Rectal smooth muscle tissue (tissue), 1 donor: ENCODE data around the gene PPP1R12B.
"Not testable (repeated sequence)": the region's sequence is repeated elsewhere in the genome, so short reads cannot be mapped to it uniquely, and the experiment has no call there.

ENCODE experiments used
- H3K27ac ChIP-seq: one replicate; pipeline ENCODE4 v1.7.0; 2013; ENCODE audit warnings: low read depth, low read length, inconsistent platforms
- H3K27me3 ChIP-seq: one replicate; pipeline ENCODE4 v1.7.0; 2013; ENCODE audit warnings: low read length; ENCODE audit not compliant: control insufficient read depth, insufficient read depth
- H3K36me3 ChIP-seq: one replicate; pipeline ENCODE4 v1.7.0; 2013; ENCODE audit warnings: low read length; ENCODE audit not compliant: control insufficient read depth, insufficient read depth
- H3K4me1 ChIP-seq: one replicate; pipeline ENCODE4 v1.7.0; 2013; ENCODE audit warnings: low read length; ENCODE audit not compliant: control insufficient read depth, insufficient read depth
- H3K4me3 ChIP-seq: one replicate; pipeline ENCODE4 v1.7.0; 2013; ENCODE audit warnings: low read length
- H3K9ac ChIP-seq: one replicate; pipeline ENCODE4 v1.7.0; 2013; ENCODE audit warnings: low read length

The PPP1R12B gene

DNA sequence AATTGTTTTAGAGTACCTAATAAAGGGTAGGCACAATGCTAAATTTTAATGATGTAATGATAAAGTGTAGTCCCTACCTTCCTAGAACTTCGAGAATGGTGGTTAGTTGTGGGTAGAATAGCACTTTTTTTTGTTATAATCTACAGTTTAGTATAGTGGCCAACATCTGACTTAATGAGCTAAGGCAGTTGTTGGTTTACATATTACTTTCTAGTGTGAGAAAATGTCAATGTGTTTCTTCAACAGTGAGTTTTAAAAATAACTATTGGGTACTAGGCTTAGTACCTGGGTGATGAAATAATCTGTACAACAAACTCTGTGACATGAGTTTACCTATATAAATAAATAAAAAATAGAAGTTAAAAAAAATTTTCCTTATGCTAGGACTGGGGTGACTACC lies 120.6 kb downstream of the PPP1R12B start:
- not testable (repeated sequence) for H3K27ac ChIP-seq

GRCh38 chr1:202471246-202471645 lies 122.7 kb downstream of the PPP1R12B start:
- Histone ChIP-seq H3K27ac (no peak overlapping the region), H3K36me3 (no peaks in the 10 kb centered on the region), H3K4me1 (no peaks in the 10 kb centered on the region), H3K9ac (no peak overlapping the region), H3K27me3 (no peaks in the 10 kb centered on the region), H3K4me3 (no peak overlapping the region)

More for the DNA sequence above, 120.6 kb downstream of the PPP1R12B start:
- H3K36me3 ChIP-seq, H3K9ac ChIP-seq, H3K4me1 ChIP-seq, H3K4me3 ChIP-seq, H3K27me3 ChIP-seq: not testable (repeated sequence)

DNA sequence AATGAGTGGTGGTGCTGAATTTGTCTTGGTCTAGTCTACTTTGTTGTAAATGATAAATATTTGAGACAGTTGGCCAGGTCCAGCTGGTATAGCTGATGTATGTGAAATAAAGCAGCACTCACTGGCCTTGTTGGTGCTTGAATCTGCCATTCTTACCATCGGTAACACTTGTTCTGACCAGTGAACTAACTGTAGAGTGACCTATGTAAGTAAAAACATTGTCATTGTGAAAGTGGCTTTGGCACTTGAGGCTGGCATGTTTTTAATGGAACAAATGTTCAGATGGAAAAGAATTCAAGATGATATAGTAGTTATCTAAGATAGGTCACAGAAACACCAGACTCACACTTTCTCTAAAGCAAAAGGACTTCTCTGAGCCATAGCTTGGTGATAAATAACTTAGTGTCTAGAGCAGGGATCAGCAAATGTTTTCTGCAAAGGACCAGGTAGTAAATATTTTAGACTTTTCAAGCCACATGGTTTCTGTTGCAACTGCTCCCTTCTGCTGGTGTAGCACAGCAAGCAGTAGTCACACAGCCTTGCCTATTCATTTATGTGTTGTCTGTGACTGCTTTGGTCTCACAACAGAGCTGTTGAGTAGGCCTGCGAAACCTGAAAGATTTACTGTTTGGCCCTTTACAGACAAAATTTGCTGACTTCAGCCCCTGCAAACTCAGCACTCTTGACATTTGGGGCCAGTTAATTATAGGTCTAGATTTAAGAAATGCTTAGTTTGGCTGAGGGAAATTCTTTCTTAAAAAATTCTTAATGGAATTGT lies 124.0 kb downstream of the PPP1R12B start:
- H3K4me3 ChIP-seq, H3K27ac ChIP-seq, H3K9ac ChIP-seq, H3K27me3 ChIP-seq, H3K36me3 ChIP-seq, H3K4me1 ChIP-seq: not testable (repeated sequence)

DNA sequence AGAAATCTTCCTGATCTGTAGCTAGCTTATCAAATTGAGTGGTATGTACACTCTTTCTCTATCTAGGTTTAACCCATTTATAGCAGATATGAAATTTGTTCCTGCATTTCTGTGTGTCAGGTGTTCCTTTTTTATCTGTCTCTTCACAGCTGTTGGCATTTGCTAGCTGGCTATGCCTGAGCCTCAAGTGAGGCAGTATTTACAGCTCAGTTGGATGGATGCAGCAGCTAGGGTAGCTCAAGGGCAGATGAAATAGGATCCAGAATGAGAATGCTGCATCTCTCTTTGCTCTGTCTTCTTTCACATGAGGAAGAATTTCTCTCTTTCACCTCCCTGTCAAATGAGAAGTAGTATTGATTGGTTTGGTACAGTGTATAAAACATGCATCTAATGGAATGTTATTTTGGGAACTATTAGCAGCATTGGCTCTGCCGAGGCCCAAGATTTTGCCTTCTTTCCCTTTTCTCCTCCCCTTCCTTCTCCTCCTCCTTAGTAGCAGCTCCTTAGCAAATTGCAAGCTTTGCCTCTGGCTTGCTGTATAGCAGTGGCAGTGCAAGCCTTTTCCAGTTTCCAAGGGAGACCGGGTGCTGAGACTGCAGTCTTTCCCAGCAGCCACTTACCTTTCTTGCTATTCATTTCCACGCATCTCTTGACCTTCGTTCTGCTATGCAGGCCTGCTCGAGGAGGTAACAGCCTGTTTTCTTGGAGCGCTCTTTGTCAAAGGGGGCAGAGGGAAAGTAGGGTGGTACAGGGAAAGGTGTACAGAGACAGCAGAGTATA lies 125.0 kb downstream of the PPP1R12B start:
- not testable (repeated sequence) for H3K36me3 ChIP-seq, H3K4me1 ChIP-seq, H3K27me3 ChIP-seq, H3K4me3 ChIP-seq, H3K27ac ChIP-seq, H3K9ac ChIP-seq

- H3K36me3 ChIP-seq, H3K4me1 ChIP-seq, H3K27me3 ChIP-seq, H3K4me3 ChIP-seq, H3K9ac ChIP-seq, H3K27ac ChIP-seq: not testable (repeated sequence)
Observed at GRCh38 chr1:202479661-202480060, 131.2 kb downstream of the PPP1R12B start.

DNA sequence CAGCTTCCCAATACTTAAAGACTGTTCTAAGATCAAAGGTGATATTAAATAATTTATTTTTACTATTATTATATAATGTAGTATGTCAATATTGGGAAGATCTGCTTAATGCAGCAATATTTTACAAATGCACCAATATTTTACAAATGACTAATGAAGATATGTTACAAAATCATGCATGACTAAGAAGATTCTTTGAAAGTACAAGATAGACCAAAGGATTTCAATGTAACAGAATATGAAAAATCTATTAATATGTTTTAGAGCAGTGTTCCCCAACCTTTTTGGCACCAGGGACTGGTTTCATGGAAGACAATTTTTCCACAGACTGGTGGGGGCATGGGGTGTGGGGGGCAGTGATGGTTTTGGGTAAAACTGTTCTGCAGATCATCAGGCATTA lies 132.1 kb downstream of the PPP1R12B start:
- H3K4me1 ChIP-seq, H3K27me3 ChIP-seq, H3K27ac ChIP-seq, H3K36me3 ChIP-seq, H3K4me3 ChIP-seq, H3K9ac ChIP-seq: not testable (repeated sequence)

- H3K4me1 ChIP-seq, H3K9ac ChIP-seq, H3K36me3 ChIP-seq, H3K27me3 ChIP-seq, H3K4me3 ChIP-seq, H3K27ac ChIP-seq: not testable (repeated sequence)
Observed at GRCh38 chr1:202483362-202483761, 134.9 kb downstream of the PPP1R12B start.

DNA sequence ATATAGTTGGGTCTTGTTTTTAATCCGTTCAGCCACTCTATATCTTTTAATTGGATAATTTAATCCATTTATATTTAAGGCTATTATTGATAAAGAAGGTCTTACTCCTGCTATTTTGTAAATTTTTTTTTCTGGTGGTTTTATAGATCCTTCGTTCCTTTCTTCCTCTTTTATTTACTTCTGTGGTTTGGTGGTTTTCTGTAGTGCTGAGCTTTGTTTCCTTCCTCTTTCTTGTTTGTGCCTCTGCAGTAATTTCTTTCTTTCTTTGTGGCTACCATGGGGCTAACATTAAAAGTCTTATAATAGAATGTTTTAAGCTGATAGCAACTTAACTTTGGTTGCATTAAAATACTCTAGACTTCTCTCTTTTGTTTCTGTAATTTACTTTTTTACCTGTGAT lies 135.5 kb downstream of the PPP1R12B start:
- not testable (repeated sequence) for H3K4me1 ChIP-seq, H3K9ac ChIP-seq, H3K4me3 ChIP-seq, H3K36me3 ChIP-seq, H3K27me3 ChIP-seq, H3K27ac ChIP-seq

- H3K4me3 ChIP-seq, H3K27ac ChIP-seq, H3K9ac ChIP-seq, H3K4me1 ChIP-seq, H3K36me3 ChIP-seq, H3K27me3 ChIP-seq: not testable (repeated sequence)
Observed at GRCh38 chr1:202484820-202485219, 136.3 kb downstream of the PPP1R12B start.

- H3K36me3 ChIP-seq, H3K27me3 ChIP-seq, H3K27ac ChIP-seq, H3K9ac ChIP-seq, H3K4me3 ChIP-seq, H3K4me1 ChIP-seq: not testable (repeated sequence)
Observed at GRCh38 chr1:202488178-202488649, 139.7 kb downstream of the PPP1R12B start.

DNA sequence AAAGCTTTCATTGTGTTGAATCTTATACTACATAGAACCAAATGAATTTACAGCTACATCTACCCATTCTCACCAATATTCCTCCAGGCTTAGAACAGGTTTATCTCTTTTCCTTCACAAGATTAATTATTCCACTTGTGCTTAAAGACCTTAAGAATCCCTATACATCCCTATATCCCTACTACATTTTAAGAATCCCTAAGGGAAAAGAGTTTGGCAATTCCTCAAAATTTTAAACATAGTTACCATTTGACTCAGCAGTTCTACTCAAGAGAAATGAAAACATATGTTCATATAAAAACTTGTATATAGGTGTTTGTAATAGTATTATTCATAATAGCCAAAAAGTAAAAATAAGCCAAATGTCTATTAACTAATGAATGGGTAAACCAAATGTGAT lies 140.6 kb downstream of the PPP1R12B start:
- H3K4me3 ChIP-seq, H3K9ac ChIP-seq, H3K4me1 ChIP-seq, H3K27me3 ChIP-seq, H3K27ac ChIP-seq, H3K36me3 ChIP-seq: not testable (repeated sequence)

GRCh38 chr1:202493112-202493511 lies 144.6 kb downstream of the PPP1R12B start:
- not testable (repeated sequence) for H3K4me1 ChIP-seq, H3K27me3 ChIP-seq, H3K9ac ChIP-seq, H3K27ac ChIP-seq, H3K36me3 ChIP-seq, H3K4me3 ChIP-seq

DNA sequence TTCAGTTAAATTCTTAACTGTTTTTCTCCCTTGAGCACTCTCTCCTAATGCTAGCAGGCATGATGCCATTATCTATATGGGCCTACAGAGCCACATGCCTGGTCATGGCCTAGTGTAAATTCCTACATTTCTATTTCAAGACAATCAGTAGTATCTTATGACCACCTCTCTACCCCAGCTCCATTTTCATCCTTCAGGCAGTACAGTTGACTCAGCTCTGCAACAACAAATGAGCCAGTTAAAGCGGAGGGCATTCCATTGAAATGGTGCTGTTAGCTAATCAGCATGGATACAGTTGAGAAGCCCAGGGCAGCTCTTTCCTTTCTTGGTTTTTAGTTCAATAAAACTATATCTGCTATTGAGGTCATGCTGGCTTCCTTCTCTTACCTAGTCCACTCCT lies 150.0 kb downstream of the PPP1R12B start:
- no peak overlapping the region for H3K27ac ChIP-seq
- peaks cover 2% of the 10 kb centered on the region for H3K36me3 ChIP-seq
- H3K27me3 ChIP-seq = no peaks in the 10 kb centered on the region
- no peaks in the 10 kb centered on the region for H3K4me1 ChIP-seq
- no peak overlapping the region for H3K4me3 ChIP-seq
- no peak overlapping the region for H3K9ac ChIP-seq
